Cardiac fibroblast (primary cell): ENCODE results near the gene C9orf40.

ENCODE experiments used
- DNase-seq, 2 donors: peaks; one replicate each; pipeline versions ENCODE4 v3.0.0 to v3.0.0-alpha.2; 2010; ENCODE audit warnings: low read depth in 2 of 2
- H3K4me3 ChIP-seq, 2 donors: replicated peaks in 1 of 2; 1 replicate in 1 of 2; 2 replicates in 1 of 2; pipeline ENCODE4 v1.5.1; 2011; ENCODE audit warnings: low read depth in 2 of 2, low read length in 2 of 2, mild to moderate bottlenecking in 2 of 2, moderate library complexity in 1 of 2
- TF ChIP-seq, protein P1 (sequence below): IDR thresholded peaks from one replicate; pipeline ENCODE4 v1.5.1; 2011; ENCODE audit warnings: low read depth, mild to moderate bottlenecking, low read length, inconsistent platforms

C9orf40 gene

DNA sequence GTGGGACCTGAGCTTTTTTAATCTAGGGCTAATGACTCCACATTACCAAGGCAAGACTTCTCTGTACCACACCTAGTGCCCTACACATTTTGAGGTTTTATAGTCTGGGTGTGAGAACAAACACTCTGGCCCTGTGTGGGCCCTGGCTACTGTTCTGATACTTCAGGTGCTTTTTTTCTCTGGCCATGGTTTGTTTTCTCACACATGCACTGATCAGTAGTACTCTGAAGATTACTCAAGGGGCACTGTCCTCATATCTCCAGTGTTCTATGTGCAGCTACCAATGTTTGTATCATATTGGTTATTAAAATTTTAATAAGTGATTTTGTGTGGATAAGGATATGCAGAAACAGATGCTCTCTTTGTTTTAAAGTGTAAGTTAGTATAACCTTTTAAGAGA is 5.9 kb upstream of the C9orf40 start:
- DNase-seq: no peak
- TF ChIP-seq, protein P1, sequence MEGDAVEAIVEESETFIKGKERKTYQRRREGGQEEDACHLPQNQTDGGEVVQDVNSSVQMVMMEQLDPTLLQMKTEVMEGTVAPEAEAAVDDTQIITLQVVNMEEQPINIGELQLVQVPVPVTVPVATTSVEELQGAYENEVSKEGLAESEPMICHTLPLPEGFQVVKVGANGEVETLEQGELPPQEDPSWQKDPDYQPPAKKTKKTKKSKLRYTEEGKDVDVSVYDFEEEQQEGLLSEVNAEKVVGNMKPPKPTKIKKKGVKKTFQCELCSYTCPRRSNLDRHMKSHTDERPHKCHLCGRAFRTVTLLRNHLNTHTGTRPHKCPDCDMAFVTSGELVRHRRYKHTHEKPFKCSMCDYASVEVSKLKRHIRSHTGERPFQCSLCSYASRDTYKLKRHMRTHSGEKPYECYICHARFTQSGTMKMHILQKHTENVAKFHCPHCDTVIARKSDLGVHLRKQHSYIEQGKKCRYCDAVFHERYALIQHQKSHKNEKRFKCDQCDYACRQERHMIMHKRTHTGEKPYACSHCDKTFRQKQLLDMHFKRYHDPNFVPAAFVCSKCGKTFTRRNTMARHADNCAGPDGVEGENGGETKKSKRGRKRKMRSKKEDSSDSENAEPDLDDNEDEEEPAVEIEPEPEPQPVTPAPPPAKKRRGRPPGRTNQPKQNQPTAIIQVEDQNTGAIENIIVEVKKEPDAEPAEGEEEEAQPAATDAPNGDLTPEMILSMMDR: no peak
- no peak overlapping the region for H3K4me3 ChIP-seq

DNA sequence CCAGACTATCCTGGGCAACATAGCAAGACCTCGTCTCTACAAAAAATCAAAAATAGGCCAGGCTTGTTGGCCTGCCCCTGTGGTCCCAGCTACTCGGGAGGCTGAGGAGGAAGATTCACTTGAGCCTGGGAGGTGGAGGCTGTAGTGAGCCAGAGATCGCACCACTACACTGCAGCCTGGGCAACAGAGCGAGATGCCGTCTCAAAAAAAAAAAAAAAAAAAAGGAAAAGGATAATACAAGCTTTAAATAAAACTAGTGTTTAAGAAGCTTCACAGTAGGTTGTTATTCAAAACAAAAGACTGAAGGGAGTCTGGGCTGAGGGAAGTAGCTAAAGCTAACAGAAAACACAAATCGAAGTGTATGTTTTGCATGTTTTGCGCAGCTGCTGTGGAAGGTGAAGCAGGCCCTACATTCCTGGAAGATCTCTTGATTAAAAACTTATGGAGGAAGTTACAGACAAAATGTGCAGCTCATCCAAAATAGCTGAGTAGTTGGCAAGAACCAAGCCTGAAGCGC is 581 bp upstream of the C9orf40 start:
- TF ChIP-seq, protein P1: no peak
- no peak for DNase-seq
- H3K4me3 ChIP-seq: peak overlapping the region; percentile 86 to 94

DNA sequence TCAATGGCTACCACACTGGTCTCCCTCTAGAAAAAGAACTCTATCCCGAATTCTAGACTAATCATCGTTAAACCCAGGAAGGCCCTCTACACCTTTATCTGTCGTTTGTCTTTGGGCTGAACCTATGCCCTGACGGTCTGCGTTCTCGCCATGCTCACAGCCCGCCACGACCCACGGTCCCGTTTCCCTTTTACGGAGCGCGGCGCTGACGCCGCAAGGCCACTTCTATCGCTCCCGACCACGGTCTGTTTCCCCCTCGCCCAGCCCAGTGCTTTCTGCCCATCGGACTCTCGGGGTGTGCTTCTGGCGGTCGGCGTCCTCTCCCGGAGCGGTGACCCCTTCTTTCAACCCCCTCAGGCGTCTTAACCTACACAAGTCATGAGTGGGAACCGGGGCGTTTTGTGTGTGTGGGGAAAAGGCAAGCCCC is 974 bp downstream of the C9orf40 start:
- peak; percentile 32 to 39 for DNase-seq
- peak overlapping the region; percentile 86 to 94 for H3K4me3 ChIP-seq
- TF ChIP-seq, protein P1: no peak

DNA sequence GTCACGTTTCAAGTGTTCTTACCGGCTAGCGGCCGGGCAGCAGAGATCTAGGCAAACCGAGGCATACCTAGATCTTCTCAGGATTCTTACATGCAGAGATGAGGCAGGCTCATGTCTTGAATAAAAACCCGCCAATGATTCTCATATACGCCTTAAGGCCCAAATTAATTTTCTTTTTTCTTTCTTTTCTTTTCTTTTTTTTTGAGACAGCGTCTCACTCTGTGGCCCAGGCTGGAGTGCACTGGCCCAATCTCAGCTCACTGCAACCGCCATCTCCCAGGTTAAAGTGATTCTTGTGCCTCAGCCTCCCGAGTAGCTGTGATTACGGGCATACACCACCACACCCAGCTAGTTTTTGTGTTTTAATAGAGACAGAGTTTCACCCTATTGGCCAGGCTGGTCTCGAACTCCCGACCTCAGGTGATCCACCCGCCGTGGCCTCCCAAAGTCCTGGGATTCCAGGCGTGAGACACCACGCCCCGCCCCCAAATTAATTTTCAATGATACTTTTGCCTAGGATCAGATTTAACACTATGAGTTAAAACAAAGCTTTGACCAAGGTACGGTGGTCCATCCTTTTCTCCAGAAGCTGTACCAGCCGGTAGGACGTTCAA is 1.5 kb downstream of the C9orf40 start:
- TF ChIP-seq, protein P1: no peak
- peak overlapping the region; percentile 86 to 94 for H3K4me3 ChIP-seq
- no peak for DNase-seq

DNA sequence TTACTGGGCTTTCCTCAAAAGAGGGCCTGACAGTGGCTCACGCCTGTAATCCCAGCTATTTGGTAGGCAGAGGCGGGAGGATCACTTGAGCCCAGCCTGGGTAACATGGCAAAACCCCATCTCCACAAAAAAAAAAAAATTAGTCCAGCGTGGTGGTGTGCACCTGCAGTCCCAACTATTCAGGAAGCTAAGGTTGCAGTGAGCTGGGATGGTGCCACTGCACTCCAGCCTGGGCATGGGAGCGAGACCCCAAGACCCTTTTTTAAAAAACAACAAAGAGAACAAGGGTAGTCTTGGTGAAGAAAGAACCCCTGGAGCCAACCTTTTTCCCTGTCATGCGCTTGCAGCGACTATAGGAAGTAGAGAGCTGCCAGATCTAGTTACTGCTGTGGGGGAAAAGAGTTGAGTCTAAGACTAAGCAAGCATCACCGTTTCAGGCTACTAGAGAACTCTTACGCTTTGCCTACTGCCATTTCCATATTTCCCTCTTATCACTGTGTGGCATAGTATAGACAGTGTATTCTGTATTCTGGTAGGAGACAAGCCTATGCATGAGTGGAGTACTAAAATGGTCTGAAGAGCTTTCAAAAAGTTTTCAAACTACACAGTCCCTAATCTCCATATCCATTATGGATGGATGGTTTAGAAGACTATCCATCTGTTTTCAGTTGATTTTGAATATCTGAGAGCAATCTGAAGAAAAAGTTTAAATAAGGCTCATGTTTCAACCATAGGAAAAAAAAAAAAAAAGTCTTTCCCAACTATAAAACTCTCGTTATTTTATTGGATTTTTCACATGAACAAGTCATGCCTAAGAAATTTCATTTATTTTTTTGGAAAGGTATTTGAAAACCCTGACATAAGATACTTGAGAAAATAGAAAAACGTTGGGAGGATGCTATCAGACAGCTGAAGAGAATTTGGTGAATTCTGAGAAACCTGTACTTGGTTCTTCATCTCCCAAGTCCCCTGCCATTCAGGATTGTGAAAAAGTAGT is 2.6 kb downstream of the C9orf40 start:
- no peak for DNase-seq
- TF ChIP-seq, protein P1: no peak
- no peak overlapping the region for H3K4me3 ChIP-seq

DNA sequence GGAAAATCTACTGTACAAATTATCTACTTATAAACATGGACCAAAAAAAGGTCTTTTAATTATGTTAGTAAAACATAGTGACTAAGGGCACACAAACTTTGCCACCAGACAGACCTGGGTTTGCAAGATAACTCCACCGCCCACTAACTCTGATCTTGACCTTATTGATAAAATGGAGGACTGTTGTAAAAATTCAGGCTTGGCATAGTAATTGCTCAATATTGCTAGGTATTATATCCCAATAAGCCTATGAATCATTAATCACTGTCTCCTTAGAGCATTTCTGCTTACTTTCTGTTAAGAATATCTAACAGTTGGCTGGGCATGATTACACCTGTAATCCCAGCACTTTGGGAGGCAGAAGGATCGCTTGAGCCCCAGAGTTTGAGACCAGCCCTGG is 3.8 kb downstream of the C9orf40 start:
- no peak for DNase-seq
- TF ChIP-seq, protein P1: no peak
- H3K4me3 ChIP-seq: no peak overlapping the region
